Measurements from ENCODE around the gene AOX1.
"Not testable (repeated sequence)": the region's sequence is repeated elsewhere in the genome, so short reads cannot be mapped to it uniquely, and the experiment has no call there.

Gene AOX1

GRCh38 chr2:200631287-200631686, 45.5 kb downstream of the AOX1 start:
- no peak for DNase-seq

GRCh38 chr2:200634231-200634964, 48.6 kb downstream of the AOX1 start:
- DNase-seq = no peak

GRCh38 chr2:200635251-200635650, 49.4 kb downstream of the AOX1 start:
- DNase-seq = no peak

- no peak for DNase-seq
Observed at GRCh38 chr2:200637901-200638300, 52.1 kb downstream of the AOX1 start.

- no peak for DNase-seq
Observed at GRCh38 chr2:200640176-200640575, 54.4 kb downstream of the AOX1 start.

GRCh38 chr2:200640901-200641300, 55.1 kb downstream of the AOX1 start:
- no peak for DNase-seq

- DNase-seq = not testable (repeated sequence)
Observed at GRCh38 chr2:200648518-200649281, 62.9 kb downstream of the AOX1 start.

- no peak for DNase-seq
Observed at GRCh38 chr2:200649724-200650123, 63.9 kb downstream of the AOX1 start.

GRCh38 chr2:200650195-200650594, 64.4 kb downstream of the AOX1 start:
- no peak for DNase-seq

GRCh38 chr2:200652158-200652557, 66.3 kb downstream of the AOX1 start:
- no peak for DNase-seq

GRCh38 chr2:200653021-200653420, 67.2 kb downstream of the AOX1 start:
- no peak for DNase-seq

- DNase-seq = no peak
Observed at GRCh38 chr2:200654823-200655222, 69.0 kb downstream of the AOX1 start.

- no peak for DNase-seq
Observed at GRCh38 chr2:200655918-200656580, 70.2 kb downstream of the AOX1 start.

- no peak for DNase-seq
Observed at GRCh38 chr2:200658278-200658864, 72.6 kb downstream of the AOX1 start.

- DNase-seq = no peak
Observed at GRCh38 chr2:200659410-200659809, 73.6 kb downstream of the AOX1 start.

GRCh38 chr2:200661477-200661876, 75.7 kb downstream of the AOX1 start:
- no peak for DNase-seq

GRCh38 chr2:200662727-200663126, 76.9 kb downstream of the AOX1 start:
- DNase-seq = no peak

GRCh38 chr2:200664770-200665494, 79.1 kb downstream of the AOX1 start:
- no peak for DNase-seq

- DNase-seq = no peak
Observed at GRCh38 chr2:200665626-200666453, 80.0 kb downstream of the AOX1 start.

GRCh38 chr2:200667413-200667812, 81.6 kb downstream of the AOX1 start:
- DNase-seq = no peak

GRCh38 chr2:200668478-200668877, 82.7 kb downstream of the AOX1 start:
- DNase-seq = no peak

- DNase-seq = no peak
Observed at GRCh38 chr2:200669308-200669707, 83.5 kb downstream of the AOX1 start.
